GM21723 (cell line): ENCODE data around the gene WNT3A.

Experiments
- ATAC-seq: cut with Tn5 transposase; IDR thresholded peaks from one replicate; pipeline ENCODE4 v1.9.1; 2021; ENCODE audit warnings: mild to moderate bottlenecking, moderate library complexity; ENCODE audit not compliant: unreplicated experiment

WNT3A gene

GRCh38 chr1:228030451-228031201 lies 23.8 kb downstream of the WNT3A start:
- no peak for ATAC-seq

GRCh38 chr1:228031276-228031995 lies 24.6 kb downstream of the WNT3A start:
- ATAC-seq, result no peak

GRCh38 chr1:228032041-228032440 lies 25.2 kb downstream of the WNT3A start:
- no peak for ATAC-seq

GRCh38 chr1:228033376-228033775 lies 26.6 kb downstream of the WNT3A start:
- no peak for ATAC-seq

- ATAC-seq, result no peak
These were observed 28.4 kb downstream of the WNT3A start for GRCh38 chr1:228034954-228035837.

GRCh38 chr1:228035844-228036243 lies 29.0 kb downstream of the WNT3A start:
- ATAC-seq, result no peak

GRCh38 chr1:228036701-228037231 lies 30.0 kb downstream of the WNT3A start:
- no peak for ATAC-seq

GRCh38 chr1:228037401-228038386 lies 30.9 kb downstream of the WNT3A start:
- peak; percentile 85 for ATAC-seq

- no peak for ATAC-seq
These were observed 31.7 kb downstream of the WNT3A start for GRCh38 chr1:228038387-228039005.

- ATAC-seq, result no peak
These were observed 32.5 kb downstream of the WNT3A start for GRCh38 chr1:228039006-228039903.

GRCh38 chr1:228039986-228040385 lies 33.2 kb downstream of the WNT3A start:
- ATAC-seq, result no peak

- ATAC-seq, result no peak
These were observed 34.5 kb downstream of the WNT3A start for GRCh38 chr1:228041316-228041715.

- no peak for ATAC-seq
These were observed 35.7 kb downstream of the WNT3A start for GRCh38 chr1:228042508-228042907.

- ATAC-seq, result no peak
These were observed 36.6 kb downstream of the WNT3A start for GRCh38 chr1:228043281-228043848.

- no peak for ATAC-seq
These were observed 38.2 kb downstream of the WNT3A start for GRCh38 chr1:228044961-228045360.

- ATAC-seq, result no peak
These were observed 38.6 kb downstream of the WNT3A start for GRCh38 chr1:228045405-228045804.

GRCh38 chr1:228045871-228046270 lies 39.1 kb downstream of the WNT3A start:
- ATAC-seq, result no peak
